Osteocyte (in vitro differentiated cells): ENCODE results near the gene RAD21L1. TPM values are rescaled to one million over a fixed set of nuclear protein-coding genes. Genes with fewer than 3 reads are reported as not detected.
A peak's percentile ranks its signal among the peaks of the same experiment; 100 is the strongest.

ENCODE experiments used
- DNase-seq: peaks from one replicate; pipeline ENCODE4 v3.0.0; 2021; ENCODE audit warnings: mixed read lengths; ENCODE audit not compliant: unreplicated experiment; ENCODE audit errors: extremely low spot score
- H3K27ac Mint-ChIP-seq: one replicate; pipeline ENCODE4 v1.8.0; 2021; ENCODE audit warnings: mild to moderate bottlenecking, mixed read lengths; ENCODE audit not compliant: unreplicated experiment
- H3K27me3 Mint-ChIP-seq: one replicate; pipeline ENCODE4 v1.8.0; 2021; ENCODE audit warnings: mixed read lengths; ENCODE audit not compliant: unreplicated experiment
- H3K36me3 Mint-ChIP-seq: one replicate; pipeline ENCODE4 v1.8.0; 2021; ENCODE audit warnings: mixed read lengths; ENCODE audit not compliant: unreplicated experiment
- H3K4me1 Mint-ChIP-seq: one replicate; pipeline ENCODE4 v1.8.0; 2021; ENCODE audit warnings: mixed read lengths; ENCODE audit not compliant: unreplicated experiment
- H3K4me3 Mint-ChIP-seq: one replicate; pipeline ENCODE4 v1.8.0; 2021; ENCODE audit warnings: mild to moderate bottlenecking, moderate library complexity, mixed read lengths; ENCODE audit not compliant: unreplicated experiment
- H3K9me3 Mint-ChIP-seq: one replicate; pipeline ENCODE4 v1.8.0; 2021; ENCODE audit warnings: mixed read lengths; ENCODE audit not compliant: unreplicated experiment
- total RNA-seq: library from RNA; stranded (reverse); gene quantifications from 2 replicates; pipeline ENCODE4 v1.2.1, GENCODE V29; 2021
- TF ChIP-seq, protein P1 (sequence below): fragments of 200-600 bp; sonication (generic); IDR thresholded peaks from 2 replicates; pipeline ENCODE4 v1.5.0; 2021; ENCODE audit warnings: antibody characterized with exemption, mild to moderate bottlenecking, moderate library complexity

Gene RAD21L1
- total RNA-seq, 1 donor from 2014 or later = not detected

DNA sequence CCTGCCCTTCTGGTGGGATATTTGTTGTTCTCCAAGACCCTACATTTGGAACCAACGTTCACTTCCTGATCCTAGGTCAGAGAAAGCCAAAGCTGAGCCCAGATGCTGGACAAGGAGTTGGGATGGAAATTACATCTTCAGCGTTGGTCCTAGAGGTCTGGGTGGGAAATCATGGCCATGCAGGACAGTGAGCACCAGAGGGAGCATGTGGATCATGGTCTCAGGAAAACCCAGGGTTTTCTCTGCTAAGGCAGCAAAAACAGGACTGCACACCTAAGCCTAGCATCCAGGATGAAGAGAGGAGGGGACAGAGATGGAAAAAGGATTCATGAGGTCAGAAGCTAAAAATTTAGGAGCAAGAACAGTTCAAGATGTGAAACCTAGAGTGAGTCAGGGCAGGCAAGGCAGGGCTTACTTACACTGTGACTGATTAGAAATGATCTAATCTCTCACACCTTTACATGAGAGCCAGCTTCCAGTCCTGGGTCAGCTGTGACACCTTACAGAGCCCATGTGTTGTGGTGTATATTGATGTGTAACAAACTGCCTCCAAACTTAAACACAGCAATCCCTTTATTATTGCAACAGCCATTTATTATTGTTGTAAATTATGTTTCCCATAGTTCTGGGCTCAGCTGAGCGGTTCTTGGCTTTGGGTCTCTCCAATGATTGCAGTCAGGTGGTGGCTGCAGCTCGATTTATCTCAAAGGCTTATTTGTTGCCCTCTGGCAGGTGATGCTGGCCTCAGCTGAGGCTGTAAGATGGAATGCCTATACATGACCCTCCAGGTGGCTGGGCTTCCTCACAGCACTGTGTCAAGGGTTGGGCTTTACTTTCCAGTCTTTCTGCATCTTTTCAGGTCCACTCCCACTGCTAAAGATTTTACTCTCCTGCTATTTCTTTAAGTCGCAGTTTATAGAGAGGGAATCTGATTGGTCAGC, 16.1 kb upstream of the RAD21L1 start:
- Mint-ChIP-seq H3K27me3 (peaks cover 59% of the 10 kb centered on the region), H3K4me1 (no peaks in the 10 kb centered on the region), H3K36me3 (no peaks in the 10 kb centered on the region), H3K4me3 (no peak overlapping the region), H3K9me3 (no peaks in the 10 kb centered on the region), H3K27ac (no peak overlapping the region)
- TF ChIP-seq, protein P1, sequence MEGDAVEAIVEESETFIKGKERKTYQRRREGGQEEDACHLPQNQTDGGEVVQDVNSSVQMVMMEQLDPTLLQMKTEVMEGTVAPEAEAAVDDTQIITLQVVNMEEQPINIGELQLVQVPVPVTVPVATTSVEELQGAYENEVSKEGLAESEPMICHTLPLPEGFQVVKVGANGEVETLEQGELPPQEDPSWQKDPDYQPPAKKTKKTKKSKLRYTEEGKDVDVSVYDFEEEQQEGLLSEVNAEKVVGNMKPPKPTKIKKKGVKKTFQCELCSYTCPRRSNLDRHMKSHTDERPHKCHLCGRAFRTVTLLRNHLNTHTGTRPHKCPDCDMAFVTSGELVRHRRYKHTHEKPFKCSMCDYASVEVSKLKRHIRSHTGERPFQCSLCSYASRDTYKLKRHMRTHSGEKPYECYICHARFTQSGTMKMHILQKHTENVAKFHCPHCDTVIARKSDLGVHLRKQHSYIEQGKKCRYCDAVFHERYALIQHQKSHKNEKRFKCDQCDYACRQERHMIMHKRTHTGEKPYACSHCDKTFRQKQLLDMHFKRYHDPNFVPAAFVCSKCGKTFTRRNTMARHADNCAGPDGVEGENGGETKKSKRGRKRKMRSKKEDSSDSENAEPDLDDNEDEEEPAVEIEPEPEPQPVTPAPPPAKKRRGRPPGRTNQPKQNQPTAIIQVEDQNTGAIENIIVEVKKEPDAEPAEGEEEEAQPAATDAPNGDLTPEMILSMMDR = peak; percentile 20
- no peak for DNase-seq

DNA sequence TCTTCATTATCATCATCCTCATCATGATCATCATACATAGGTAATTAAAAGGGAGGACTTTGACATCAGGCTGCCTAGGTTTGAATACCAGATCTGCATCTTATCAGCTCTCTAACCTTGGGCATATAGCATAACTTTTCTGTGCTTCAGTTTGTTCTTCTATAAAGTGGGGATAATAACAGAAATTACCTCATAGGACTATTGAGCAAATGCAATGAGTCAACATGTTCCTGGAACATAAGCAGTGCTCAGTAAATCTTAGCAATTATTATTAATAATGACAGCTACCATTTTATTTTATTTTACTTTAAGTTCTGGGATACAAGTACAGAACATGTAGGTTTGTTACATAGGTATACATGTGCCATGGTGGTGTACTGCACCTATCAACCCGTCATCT, 15.3 kb upstream of the RAD21L1 start:
- no peak overlapping the region for H3K4me3 Mint-ChIP-seq
- peaks cover 64% of the 10 kb centered on the region for H3K27me3 Mint-ChIP-seq
- no peaks in the 10 kb centered on the region for H3K4me1 Mint-ChIP-seq
- no peaks in the 10 kb centered on the region for H3K9me3 Mint-ChIP-seq
- TF ChIP-seq, protein P1 = no peak
- H3K36me3 Mint-ChIP-seq = no peaks in the 10 kb centered on the region
- no peak for DNase-seq
- H3K27ac Mint-ChIP-seq = no peak overlapping the region

DNA sequence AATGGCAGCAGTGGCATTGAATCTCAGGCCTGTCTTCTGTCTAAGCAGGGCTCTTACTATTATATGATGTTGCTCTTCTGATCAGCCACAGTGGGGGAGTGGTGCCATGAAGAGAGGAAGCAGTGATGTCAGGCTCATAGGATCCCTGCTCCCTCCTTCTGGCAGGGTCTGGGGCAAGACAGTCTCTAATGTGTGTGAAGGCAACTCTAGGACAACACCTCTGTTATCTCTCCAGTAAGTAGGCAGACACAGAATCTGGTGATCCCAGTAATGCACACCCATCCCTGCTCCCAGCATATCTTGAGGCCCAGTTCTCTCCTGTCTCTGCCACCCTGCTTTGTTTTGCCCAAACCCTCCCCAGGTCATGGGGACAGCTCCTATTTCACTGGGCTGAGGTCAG, 13.8 kb upstream of the RAD21L1 start:
- no peak for DNase-seq
- Mint-ChIP-seq H3K27me3 (peaks cover 66% of the 10 kb centered on the region), H3K4me3 (no peak overlapping the region), H3K36me3 (no peaks in the 10 kb centered on the region), H3K4me1 (no peaks in the 10 kb centered on the region), H3K9me3 (no peaks in the 10 kb centered on the region), H3K27ac (no peak overlapping the region)
- TF ChIP-seq, protein P1 = no peak

DNA sequence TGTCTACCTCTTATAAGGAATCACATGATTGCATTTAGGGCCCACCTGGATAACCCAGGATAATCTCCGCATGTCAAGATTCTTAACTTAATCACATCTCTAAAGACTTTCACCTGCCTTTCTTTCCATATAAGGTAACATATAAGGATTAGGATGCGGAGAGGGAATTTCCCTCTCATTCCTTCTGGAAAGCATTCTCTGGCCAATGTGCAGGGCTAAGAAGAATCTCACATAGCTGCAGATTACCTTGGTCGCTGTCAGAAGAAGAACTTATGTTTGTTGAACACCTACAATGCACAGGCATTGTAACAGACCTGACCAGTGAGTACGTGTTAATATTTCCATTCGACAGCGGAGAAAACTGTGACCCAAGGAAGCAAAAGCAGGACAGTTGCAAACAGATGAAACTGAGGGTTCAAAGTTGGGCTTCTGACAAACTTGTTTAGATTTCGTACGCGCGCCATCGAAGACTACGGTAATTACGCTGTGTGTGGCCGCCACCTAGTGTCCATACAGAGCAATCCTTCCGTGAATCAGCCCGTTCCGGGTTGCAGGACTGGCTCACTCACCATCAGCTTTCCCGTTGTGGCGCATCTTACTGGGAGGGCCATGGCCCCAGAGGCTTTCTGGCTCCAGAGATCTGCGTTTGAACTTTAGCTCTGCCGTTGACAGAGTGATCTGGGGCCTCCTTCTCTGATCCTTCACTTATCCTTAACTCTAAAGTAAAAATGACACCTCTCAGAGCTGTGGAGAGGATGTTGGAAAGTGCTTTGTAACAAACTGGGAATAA, 13.0 kb upstream of the RAD21L1 start:
- H3K4me3 Mint-ChIP-seq = no peak overlapping the region

More for the DNA sequence above, 13.0 kb upstream of the RAD21L1 start:
- DNase-seq = no peak
- Mint-ChIP-seq H3K36me3 (no peaks in the 10 kb centered on the region), H3K4me1 (no peaks in the 10 kb centered on the region), H3K27ac (no peak overlapping the region), H3K27me3 (peaks cover 66% of the 10 kb centered on the region), H3K9me3 (no peaks in the 10 kb centered on the region)
- TF ChIP-seq, protein P1 = peak; percentile 81
